Measurements from ENCODE around the gene CAV1.

The CAV1 gene

GRCh38 chr7:116557901-116558300 lies 33.1 kb downstream of the CAV1 start:
- no peak for DNase-seq (ENCODE audit: low read depth)

- no peak for DNase-seq (ENCODE audit: low read depth)
Measured at GRCh38 chr7:116560021-116560970, 35.5 kb downstream of the CAV1 start.

- DNase-seq (ENCODE audit: low read depth) = no peak
Measured at GRCh38 chr7:116561697-116562483, 37.1 kb downstream of the CAV1 start.

- DNase-seq (ENCODE audit: low read depth) = no peak
Measured at GRCh38 chr7:116562529-116563121, 37.8 kb downstream of the CAV1 start.

- no peak for DNase-seq (ENCODE audit: low read depth)
Measured at GRCh38 chr7:116565981-116566380, 41.1 kb downstream of the CAV1 start.

GRCh38 chr7:116566666-116567065 lies 41.8 kb downstream of the CAV1 start:
- DNase-seq (ENCODE audit: low read depth) = no peak

GRCh38 chr7:116569737-116570136 lies 44.9 kb downstream of the CAV1 start:
- peak; percentile 81 for DNase-seq (ENCODE audit: low read depth)

GRCh38 chr7:116570306-116570705 lies 45.5 kb downstream of the CAV1 start:
- DNase-seq (ENCODE audit: low read depth) = no peak

GRCh38 chr7:116571037-116571436 lies 46.2 kb downstream of the CAV1 start:
- no peak for DNase-seq (ENCODE audit: low read depth)

GRCh38 chr7:116571552-116571951 lies 46.7 kb downstream of the CAV1 start:
- no peak for DNase-seq (ENCODE audit: low read depth)

GRCh38 chr7:116572036-116572435 lies 47.2 kb downstream of the CAV1 start:
- no peak for DNase-seq (ENCODE audit: low read depth)

- no peak for DNase-seq (ENCODE audit: low read depth)
Measured at GRCh38 chr7:116573541-116573940, 48.7 kb downstream of the CAV1 start.

GRCh38 chr7:116574025-116574822 lies 49.4 kb downstream of the CAV1 start:
- no peak for DNase-seq (ENCODE audit: low read depth)

GRCh38 chr7:116575853-116576252 lies 51.0 kb downstream of the CAV1 start:
- DNase-seq (ENCODE audit: low read depth) = no peak

- peak; percentile 93 for DNase-seq (ENCODE audit: low read depth)
Measured at GRCh38 chr7:116576350-116577319, 51.8 kb downstream of the CAV1 start.

- no peak for DNase-seq (ENCODE audit: low read depth)
Measured at GRCh38 chr7:116577320-116577871, 52.6 kb downstream of the CAV1 start.

GRCh38 chr7:116578526-116578925 lies 53.7 kb downstream of the CAV1 start:
- no peak for DNase-seq (ENCODE audit: low read depth)

GRCh38 chr7:116579322-116579721 lies 54.5 kb downstream of the CAV1 start:
- no peak for DNase-seq (ENCODE audit: low read depth)

GRCh38 chr7:116579835-116580234 lies 55.0 kb downstream of the CAV1 start:
- DNase-seq (ENCODE audit: low read depth) = no peak

- DNase-seq (ENCODE audit: low read depth) = no peak
Measured at GRCh38 chr7:116582164-116582732, 57.4 kb downstream of the CAV1 start.

Measured in non-pigmented ciliary epithelial cell (primary cell).